ENCODE measurements around the gene TUSC1.
"Not testable (repeated sequence)": the region's sequence is repeated elsewhere in the genome, so short reads cannot be mapped to it uniquely, and the experiment has no call there.

TUSC1 gene

DNA sequence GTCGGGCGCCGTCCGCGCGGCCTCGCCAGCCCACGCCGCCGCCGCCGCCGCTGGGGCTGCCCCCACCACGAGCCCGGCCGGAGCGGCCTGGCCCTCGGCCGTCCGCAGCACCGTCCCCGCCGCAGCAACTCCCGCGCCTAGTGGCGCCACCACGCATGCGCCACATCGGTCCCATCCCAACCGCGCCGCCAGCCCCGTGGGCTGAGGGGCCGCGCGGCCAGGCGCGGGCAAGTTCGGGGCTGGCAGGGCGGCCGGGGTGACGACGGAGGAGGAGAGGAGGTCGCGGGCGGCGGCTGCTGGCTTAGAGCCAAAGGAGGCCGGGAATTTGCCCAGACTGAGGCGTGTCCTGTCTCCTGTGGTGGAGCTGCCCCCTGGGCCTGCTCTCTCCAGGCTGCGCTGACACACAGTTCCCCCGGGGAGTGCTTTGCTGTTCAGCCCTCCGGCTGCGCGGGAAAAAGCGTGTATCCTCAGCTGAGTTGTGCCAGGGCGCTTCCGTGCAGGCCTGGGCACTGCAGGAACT lies at the start of gene TUSC1:
Gene TUSC1, minus strand, starts transcription at position 298 of the 520 bp plus-strand sequence. Its CDS starts 132 bp downstream, at position 166.
- DNase-seq: peak; percentile 67 to 84

DNA sequence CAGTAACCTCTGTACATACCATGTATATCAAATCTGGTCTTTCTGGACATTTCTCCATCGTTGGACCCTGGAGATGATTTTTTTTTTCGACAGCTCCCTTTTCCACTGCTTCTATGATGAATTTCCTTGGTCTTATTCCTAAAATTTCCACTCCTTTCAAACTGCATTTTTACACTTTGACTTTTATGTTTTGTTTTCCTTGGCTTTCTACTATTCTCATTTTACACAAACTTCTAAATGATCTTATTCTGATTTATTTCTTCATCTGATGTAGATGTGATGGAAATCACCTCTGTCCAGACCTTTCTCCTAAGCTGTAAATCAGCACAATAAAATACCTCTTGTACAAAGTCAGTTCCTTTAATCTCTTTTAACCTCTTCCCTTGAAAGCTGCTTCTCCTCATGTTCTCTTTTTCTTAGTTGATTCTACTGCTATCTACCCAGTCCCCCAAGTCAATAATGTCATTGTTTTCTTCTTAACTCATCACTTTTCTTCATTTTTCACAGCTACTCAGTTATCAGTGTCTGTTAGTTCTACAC lies 48.7 kb upstream of the TUSC1 start:
- DNase-seq: no peak

DNA sequence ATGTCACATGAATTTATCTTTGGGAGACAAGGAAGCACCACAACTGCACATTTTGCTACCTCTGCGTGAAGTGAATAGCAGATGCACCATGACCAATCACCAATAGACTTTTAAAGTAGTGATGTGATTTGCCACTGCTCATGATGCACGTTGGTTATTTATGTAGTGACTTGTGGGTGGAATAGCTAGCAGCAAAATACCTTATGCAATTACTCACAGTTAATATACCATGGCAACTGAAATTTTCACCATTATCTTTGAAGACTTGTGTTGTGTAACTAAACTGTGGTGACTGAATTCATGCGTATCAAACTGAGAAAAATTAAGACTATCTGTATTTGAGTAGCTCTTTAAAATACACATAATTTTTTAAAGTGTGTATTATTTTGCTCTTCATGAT lies 46.2 kb upstream of the TUSC1 start:
- no peak for DNase-seq

DNA sequence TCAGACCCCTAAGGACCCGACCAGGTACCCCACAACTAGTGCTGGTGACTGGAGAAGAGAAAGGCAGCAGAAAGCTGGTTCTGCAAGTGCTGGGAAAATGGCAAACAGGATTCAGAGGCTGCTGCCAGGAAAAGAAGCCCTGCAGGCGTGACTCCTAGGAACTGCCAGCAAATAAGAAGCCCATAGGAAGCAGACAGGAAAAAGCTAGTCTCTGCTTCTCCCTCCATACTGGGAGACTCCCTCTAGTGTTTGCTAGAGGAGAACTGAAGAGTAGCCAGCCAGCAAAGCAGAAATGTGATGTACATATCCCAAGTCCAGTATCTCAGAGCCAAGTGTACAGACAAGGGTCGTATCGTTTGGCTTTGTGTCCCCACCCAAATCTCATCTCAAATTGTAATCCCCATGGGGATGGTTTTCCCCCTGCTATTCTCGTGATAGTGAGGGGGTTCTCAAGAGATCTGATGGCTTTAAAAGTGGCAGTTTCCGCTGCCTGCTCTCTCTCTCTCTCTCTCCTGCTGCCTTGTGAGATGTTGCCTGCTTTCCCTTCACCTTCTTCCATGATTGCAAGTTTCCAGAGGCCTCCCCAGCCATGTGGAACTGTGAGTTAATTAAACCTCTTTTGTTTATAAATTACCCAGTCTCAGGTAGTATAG lies 38.1 kb upstream of the TUSC1 start:
- peak in 1 of 2 experiments; percentile 29 for DNase-seq

DNA sequence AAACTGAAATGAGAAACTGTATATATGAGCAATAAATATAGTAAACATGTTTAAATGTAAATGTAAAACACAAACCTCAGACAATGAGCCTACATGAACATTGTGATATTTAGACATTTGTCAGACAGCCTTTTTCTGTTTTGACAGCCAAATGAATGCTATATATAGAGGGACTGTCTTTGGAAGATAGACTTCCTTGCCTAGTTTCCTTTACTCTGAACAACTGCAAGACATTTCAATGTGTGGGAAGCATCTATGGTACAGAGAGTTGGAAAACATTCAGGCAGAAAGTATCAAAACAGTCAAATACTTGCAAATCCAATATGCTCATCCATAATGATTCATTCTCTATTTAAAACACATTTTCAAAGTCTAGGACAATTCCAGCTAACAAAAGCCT lies 31.7 kb upstream of the TUSC1 start:
- no peak for DNase-seq

DNA sequence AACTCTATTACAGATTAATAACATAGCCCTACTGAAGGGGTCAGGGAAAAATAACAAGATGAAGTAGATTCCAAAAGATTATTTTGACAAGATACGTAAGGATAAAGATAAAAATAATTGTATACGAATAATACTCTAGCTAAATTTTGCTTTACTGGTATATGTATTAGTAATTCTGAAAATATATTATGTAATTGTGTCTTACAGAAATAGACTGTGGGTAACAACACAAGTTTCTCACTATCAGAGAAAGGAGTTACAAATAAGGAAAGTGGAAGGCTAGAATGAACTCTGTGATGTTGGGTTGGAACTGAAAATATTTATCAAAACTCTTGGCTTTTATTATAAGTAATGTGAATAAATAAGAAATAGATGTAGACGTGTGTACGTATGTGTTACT lies 26.6 kb upstream of the TUSC1 start:
- DNase-seq: no peak

DNA sequence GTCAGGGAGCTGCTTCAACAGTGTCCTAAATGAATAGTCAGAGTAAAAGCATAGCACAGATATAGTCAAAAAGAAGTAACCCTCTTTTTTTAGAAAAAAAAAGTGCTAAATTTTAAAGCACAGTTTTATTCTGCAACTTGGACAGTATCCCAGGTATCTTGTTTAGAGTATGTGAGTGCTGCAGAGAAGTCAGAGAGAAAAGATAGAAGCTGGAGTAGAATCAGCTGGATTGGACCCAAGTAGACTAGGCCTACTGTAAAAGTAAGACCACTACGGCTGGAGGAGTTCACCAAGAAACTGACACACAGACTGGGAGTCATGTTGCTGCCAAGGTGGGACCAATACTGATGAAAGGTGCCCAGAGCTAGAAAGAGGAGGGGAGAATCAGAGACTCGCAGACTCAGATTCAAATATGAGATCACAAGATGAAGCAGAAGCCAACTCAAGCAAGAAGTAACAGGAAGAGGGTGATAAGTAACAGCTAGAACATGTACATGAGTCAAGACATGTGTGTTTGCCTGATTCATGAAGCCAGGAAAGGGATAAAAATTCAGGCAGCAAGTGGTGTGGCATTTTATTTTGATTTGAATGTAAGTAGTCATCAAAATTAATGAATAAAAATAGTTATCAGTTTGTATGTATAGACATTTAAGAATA lies 25.6 kb upstream of the TUSC1 start:
- DNase-seq: no peak

DNA sequence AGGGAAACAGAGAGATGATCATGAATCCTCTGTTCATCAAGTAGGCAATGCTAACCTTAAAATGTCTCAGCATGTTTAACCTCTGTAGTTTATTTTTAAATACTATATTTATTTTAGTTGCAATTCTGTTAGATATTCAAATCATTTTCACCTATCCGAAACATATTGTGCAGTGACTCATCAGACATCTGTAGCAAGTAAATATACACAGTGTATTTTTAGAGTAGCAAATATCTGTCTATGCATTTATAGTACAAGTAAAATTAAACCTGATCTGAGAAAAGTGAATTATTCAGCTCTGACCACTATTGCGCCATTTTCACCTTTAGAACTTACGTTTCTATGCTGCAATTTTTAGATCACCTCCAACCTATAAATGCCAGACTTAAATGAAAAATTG lies 24.3 kb upstream of the TUSC1 start:
- DNase-seq: no peak

DNA sequence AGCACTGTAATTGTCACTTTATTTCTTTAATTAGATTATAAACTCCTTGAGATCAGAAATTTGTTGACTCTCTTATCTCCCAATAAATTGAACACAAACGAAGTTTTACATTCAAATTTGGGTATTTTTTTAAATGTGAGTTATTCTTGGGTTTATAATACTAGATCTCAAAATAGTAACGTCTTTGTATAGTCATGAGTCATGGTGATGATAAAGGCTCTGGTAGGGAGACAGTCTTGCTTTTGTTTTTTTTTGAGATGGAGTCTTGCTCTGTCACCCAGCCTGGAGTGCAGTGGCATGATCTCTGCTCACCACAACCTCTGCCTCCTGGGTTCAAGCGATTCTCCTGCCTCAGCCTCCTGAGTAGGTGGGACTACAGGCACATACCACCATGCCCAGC lies 22.7 kb upstream of the TUSC1 start:
- not testable (repeated sequence) for DNase-seq

DNA sequence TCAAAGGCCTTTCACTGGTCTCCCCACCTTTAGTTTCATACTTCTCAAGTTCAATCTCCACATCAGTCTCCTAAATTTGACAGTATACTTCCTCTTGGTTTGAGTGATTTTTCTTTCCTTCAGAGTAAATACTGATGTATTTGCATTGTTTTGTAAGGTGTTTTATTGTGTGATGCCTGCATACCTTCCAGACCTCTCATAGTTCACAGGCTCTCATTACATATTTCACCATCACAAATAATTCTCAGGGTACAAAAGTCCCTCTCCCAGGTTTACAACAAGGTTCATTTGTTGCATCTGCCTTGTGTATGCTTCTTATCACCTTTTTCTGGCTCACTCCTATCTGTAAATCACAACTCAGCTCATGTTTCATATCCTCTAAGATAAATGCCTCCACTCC lies 22.2 kb upstream of the TUSC1 start:
- no peak for DNase-seq

DNA sequence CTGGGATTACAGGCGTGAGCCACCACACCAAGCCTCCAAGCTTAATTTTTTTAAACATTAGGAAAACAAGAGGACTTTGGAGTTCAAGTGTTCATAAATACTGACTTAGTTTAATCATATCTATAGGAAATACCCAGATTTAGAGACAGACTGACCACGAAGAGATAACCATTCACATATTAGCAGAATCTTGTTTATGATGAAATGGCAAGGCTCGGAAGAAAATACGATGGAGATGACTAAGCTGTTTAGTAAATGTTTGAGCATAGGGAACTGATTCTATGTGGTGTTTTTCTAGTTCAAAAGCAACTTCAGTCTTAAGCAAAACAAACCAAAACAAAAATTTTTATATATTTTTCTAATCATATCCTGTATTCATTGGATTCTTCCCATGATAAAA lies 13.5 kb upstream of the TUSC1 start:
- DNase-seq: no peak

DNA sequence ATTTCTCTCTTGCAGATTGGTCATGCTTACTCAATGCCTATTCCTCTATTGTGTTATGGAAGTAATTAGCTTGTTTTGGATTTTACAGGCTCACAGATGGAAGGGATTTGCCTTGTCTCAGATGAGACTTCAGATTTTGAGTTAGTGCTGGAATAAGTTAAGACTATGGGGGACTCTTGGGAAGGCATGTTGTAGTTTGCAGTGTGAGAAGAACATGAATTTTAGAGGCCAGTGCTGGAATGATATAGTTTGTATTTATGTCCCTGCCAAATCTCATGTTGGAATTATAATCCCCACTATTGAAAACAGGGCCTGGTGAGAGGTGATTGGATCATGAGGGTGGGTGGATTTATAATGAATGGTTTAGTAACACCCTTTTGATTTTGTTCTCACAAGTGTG lies 6.1 kb upstream of the TUSC1 start:
- no peak for DNase-seq

DNA sequence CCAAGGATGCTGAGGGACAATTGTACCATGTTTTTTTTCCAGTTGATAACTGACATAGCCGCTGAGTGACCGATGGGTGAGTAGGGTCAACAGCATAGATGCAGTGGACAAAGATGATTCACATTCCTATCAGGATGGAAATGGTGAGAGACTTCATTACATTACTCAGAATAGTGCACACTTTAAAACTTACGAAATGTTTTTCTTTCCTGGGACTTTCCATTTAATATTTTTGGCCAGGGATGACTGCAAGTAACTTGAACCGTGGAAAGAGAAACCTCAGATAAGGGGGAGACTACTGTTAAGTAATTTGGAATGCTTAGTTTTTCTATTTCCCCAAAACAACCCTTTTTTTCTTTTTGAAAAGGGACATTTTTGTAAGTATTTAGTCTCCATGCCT lies 3.0 kb upstream of the TUSC1 start:
- DNase-seq: no peak

DNA sequence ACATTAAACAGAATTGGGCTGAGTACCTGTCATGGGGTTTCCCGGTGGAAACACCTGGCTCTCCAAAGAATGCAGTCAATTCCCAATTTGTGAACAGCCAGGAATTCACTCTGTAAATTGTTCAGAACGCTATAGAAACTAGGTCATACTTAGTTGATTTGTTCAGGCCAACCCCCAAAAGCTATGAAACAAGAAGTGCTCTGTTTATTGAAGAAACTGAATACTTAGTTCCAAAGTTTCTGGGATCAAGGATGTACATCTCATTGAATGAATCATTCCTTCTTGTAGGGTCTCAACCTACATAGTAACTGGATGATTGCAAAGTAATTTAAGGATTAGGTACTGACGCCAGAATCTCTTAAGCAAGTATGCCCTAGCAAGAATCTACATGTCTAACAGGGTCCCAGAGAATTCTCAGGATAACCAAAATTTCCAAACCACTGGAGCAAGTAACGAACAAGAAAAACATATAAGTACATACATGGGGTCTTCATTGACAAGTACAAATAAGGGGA lies 659 bp upstream of the TUSC1 start:
- no peak for DNase-seq

DNA sequence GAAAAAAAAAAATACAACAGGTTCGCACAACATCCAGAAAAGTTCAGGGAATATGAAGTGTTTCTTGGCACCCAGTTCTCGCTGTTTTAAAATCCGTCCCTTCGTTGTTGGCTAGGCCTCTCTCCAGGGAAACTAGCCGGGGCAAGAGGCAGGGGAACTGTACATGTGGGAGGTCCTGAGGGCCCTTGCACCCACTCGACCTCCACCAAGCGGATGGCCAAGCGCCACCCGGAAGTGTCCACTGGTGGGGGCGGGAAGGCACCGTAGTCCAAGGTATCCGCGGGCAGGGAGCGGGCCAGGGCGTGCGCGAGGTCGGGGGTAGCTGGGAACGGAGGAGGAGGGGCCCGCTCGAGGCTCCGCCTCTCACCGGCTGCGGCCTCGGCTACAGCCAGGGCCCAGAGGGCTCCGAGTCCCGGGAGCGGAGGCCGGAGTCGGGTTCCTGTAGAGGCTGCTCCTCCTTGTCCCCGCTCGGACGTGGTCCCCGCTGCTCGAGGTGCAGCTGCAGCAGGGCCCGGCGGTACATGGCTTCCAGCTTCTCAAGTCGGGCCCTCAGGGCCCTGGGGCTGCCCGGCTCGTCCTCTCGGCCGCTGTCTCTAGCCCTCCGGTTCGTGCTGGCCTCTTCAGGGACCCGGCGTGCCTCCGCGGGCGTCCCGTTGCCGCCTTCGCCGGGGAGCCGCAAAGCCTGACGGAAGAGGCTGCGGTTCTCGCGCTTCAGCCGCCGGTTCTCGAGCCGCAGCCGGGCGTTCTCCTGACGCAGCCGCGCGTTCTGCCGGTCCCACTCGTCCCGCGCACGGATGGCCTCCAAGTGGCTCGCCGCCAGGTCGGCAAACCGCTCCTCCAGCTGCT lies 720 bp downstream of the TUSC1 start:
- DNase-seq: peak; percentile 67 to 81

DNA sequence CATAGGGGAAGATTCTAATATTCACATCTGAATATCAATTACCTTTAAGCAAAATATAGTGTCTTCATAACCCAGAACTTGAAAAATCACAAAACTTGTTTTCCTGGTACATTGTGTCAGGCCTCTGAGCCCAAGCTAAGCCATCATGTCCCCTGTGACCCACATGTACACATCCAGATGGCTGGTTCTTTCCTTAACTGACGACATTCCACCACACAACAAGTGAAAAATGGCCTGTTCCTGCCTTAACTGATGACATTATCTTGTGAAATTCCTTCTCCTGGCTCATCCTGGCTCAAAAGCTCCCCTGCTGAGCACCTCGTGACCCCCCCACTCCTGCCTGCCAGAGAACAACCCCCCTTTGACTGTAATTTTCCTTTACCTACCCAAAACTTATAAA lies 2.4 kb downstream of the TUSC1 start:
- not testable (repeated sequence) for DNase-seq

DNA sequence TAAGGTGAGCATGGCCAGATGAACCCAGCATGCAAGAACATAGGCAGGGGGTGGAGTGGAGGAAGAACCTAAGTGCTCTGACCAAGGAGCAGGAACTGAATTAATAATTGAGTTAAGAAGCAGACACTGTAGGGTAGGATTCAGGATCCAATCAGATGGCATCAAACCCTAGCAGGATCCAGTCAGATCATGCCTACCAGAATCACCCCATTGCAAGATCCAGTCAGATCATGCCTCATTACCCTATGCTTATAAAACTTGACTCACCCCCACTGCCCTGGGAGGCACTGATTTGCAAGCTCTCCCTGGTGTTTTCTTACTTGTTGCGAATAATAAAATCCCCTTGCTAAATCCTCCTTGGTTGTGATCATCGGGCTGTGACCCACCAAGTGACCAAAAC lies 19.7 kb downstream of the TUSC1 start:
- no peak for DNase-seq

DNA sequence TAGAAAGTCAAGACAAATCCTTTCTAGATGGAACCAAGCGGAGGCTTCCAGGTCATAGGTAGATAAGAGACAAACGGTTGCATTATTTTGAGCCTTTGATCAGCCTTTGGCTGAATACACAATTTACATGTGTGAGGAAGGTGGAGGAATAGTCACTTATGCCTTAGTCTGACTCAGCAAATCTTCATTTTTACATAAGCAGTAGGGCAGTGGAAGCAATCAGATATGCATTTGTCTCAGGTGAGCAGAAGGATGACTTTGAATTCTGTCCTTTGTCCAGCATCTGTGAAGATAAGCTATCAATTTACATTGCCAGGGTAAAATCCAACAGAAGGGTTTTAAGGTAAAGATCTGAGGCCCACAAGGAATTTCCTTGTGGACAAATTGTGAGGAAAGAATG lies 23.8 kb downstream of the TUSC1 start:
- DNase-seq: no peak

DNA sequence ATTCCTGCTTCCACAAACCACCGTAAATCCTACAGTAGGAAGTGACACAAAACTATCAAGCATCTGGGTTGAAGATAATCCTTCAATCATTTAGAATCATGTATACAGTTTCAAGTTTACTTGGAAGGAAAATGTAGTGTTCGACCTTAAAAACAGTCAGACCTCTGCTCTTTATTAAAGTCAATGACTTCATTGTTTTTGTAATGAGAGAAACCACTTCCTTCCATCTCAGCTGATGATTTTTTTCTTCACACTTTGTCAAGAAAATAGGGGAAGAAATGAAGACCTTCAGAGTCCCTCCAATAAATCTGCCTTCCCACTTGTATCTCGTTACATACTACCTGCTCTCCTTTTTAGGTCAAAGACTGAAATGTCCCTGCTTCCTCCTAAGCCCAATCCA lies 30.1 kb downstream of the TUSC1 start:
- no peak for DNase-seq

DNA sequence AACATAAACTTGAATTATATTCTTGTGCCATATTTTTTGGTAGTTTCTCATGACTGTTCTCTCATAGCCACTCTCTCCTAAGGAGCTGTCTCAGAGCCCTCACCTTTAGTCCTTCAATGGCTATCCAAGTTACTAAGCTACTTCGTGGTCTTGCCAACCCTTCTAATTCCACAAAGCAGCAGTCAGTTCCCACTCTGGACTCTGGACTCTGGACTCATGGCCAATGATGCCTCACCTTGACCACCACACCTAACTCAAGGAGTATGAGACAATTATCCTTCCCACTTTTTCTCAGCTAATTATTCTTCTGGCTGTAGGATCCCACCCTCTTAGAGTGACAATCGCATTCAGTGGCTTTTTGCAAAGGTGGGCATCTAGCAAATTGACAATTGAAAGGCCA lies 42.2 kb downstream of the TUSC1 start:
- no peak for DNase-seq

DNA sequence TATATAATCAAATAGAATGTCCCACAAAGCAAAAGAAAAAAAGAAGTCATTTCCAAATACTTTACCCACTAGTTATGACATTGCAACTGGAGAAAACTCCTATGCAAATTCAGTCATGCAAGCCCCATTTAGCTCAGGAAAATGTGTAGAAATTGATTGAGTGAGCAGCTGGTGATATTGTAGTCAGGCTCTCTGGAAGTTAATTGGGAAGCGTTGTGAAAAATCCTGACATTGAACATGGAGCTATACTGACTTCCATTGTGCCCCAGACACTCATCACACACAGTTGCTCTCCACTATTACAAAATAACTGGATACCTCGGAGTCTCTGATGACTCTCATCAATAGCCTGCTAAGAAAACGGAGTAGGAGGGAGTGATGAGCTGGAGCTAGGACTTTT lies 49.0 kb downstream of the TUSC1 start:
- DNase-seq: no peak

Data from SHP77 (cell line).